ENCODE data around the gene ERBB3.

GRCh38 chr12:56114084-56114483 lies 34.1 kb downstream of the ERBB3 start:
- TF ChIP-seq, protein P1, sequence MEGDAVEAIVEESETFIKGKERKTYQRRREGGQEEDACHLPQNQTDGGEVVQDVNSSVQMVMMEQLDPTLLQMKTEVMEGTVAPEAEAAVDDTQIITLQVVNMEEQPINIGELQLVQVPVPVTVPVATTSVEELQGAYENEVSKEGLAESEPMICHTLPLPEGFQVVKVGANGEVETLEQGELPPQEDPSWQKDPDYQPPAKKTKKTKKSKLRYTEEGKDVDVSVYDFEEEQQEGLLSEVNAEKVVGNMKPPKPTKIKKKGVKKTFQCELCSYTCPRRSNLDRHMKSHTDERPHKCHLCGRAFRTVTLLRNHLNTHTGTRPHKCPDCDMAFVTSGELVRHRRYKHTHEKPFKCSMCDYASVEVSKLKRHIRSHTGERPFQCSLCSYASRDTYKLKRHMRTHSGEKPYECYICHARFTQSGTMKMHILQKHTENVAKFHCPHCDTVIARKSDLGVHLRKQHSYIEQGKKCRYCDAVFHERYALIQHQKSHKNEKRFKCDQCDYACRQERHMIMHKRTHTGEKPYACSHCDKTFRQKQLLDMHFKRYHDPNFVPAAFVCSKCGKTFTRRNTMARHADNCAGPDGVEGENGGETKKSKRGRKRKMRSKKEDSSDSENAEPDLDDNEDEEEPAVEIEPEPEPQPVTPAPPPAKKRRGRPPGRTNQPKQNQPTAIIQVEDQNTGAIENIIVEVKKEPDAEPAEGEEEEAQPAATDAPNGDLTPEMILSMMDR (IDR thresholded peaks at IDR 0.05): no peak
- no peak for TF ChIP-seq POLR2A (IDR thresholded peaks at IDR 0.05)
